Vagina (tissue), 2 donors: ENCODE data around the gene SIGLEC11. TPM values are rescaled to one million over a fixed set of nuclear protein-coding genes. Genes with fewer than 3 reads are reported as not detected.

ENCODE experiments used
- DNase-seq, 2 donors: peaks; one replicate each; pipeline ENCODE4 v3.0.0-alpha.2; 2017; ENCODE audit errors: extremely low spot score in 2 of 2
- H3K27ac ChIP-seq: fragments of 200-600 bp; sonication (generic); one replicate; pipeline ENCODE4 v1.5.1; 2019
- H3K27me3 ChIP-seq: fragments of 200-600 bp; sonication (generic); one replicate; pipeline ENCODE4 v1.5.1; 2019
- H3K36me3 ChIP-seq, 2 donors: fragments of 200-600 bp; sonication (generic); one replicate each; pipeline ENCODE4 v1.5.1; 2017 to 2019
- H3K4me1 ChIP-seq: fragments of 200-600 bp; sonication (generic); one replicate; pipeline ENCODE4 v1.5.1; 2019
- H3K4me3 ChIP-seq, 2 donors: fragments of 200-600 bp; sonication (generic); 1 replicate in 1 of 2; 2 replicates in 1 of 2; pipeline ENCODE4 v1.5.1; 2016 to 2019
- H3K9me3 ChIP-seq: fragments of 200-600 bp; sonication (generic); one replicate; pipeline ENCODE4 v1.5.1; 2019
- POLR2A ChIP-seq, 2 donors: fragments of 450-650 bp; IDR thresholded peaks; one replicate each; pipeline ENCODE4 v1.6.1; 2017; ENCODE audit warnings: antibody characterized with exemption in 2 of 2, mild to moderate bottlenecking in 2 of 2, moderate library complexity in 2 of 2
- POLR2AphosphoS5 ChIP-seq, 2 donors: sonication (generic); formaldehyde crosslinking; IDR thresholded peaks; one replicate each; pipeline ENCODE4 v1.9.0; 2017; ENCODE audit warnings: antibody characterized with exemption in 2 of 2, mild to moderate bottlenecking in 2 of 2, low read depth in 1 of 2; ENCODE audit not compliant: insufficient read depth in 1 of 2
- intact Hi-C: fragments of 100-400 bp; cut with DNase I; formaldehyde crosslinking; loops from one replicate; pipeline ENCODE4 v1.15.1; 2023
- total RNA-seq: library from RNA; depleted of rRNA; stranded (reverse); fragments of >200 nt; gene quantifications from one replicate; pipeline ENCODE4 v1.2.3, GENCODE V29; 2016
- TF ChIP-seq, protein P1 (sequence below), 3 experiments: fragments of 450-650 bp in 2 of 3; fragments of 200-600 bp in 1 of 3; sonication (generic) in 1 of 3; IDR thresholded peaks; one replicate each; pipeline ENCODE4 v1.5.1; 2017 to 2019; ENCODE audit warnings: antibody characterized with exemption in 3 of 3, mild to moderate bottlenecking in 2 of 3, moderate library complexity in 2 of 3

SIGLEC11 gene
- total RNA-seq, 1 donor from 2014 or later: 4.4 TPM

DNA sequence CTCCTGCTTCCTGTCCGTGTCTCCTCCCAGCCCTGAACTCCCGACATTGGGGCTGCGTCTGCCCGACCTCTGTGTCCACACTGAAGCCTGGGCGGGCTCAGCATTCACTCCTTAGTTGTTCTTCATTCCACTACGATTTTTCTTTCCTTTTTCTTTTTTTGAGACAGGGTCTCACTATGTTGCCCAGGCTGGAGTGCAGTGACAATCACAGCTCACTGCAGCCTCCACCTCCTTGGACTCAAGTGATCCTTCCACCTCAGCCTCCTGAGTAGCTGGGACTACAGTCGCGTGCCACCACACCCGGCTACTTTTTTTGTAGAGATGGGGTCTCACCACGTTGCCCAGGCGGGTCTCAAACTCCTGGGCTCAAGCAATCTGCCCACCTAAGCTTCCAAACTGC lies 23.5 kb upstream of the SIGLEC11 start:
- H3K9me3 ChIP-seq: no peaks in the 10 kb centered on the region
- peaks cover 0 to 45% of the 10 kb centered on the region in 2 donors for H3K36me3 ChIP-seq
- TF ChIP-seq POLR2AphosphoS5 (IDR thresholded peaks at IDR 0.05; ENCODE audit: insufficient read depth in 1 of 2, low read depth in 1 of 2) (no peak), POLR2A (IDR thresholded peaks at IDR 0.05) (no peak)
- TF ChIP-seq, protein P1, sequence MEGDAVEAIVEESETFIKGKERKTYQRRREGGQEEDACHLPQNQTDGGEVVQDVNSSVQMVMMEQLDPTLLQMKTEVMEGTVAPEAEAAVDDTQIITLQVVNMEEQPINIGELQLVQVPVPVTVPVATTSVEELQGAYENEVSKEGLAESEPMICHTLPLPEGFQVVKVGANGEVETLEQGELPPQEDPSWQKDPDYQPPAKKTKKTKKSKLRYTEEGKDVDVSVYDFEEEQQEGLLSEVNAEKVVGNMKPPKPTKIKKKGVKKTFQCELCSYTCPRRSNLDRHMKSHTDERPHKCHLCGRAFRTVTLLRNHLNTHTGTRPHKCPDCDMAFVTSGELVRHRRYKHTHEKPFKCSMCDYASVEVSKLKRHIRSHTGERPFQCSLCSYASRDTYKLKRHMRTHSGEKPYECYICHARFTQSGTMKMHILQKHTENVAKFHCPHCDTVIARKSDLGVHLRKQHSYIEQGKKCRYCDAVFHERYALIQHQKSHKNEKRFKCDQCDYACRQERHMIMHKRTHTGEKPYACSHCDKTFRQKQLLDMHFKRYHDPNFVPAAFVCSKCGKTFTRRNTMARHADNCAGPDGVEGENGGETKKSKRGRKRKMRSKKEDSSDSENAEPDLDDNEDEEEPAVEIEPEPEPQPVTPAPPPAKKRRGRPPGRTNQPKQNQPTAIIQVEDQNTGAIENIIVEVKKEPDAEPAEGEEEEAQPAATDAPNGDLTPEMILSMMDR (IDR thresholded peaks at IDR 0.05): no peak
- H3K27ac ChIP-seq: no peak overlapping the region
- no peaks in the 10 kb centered on the region for H3K4me1 ChIP-seq
- H3K4me3 ChIP-seq: no peak overlapping the region
- intact Hi-C loops: loop anchor here (5.0 kb wide), 1 partner anchor 47 kb away; no protein-coding TSS in a partner anchor
- DNase-seq: no peak
- no peaks in the 10 kb centered on the region for H3K27me3 ChIP-seq

DNA sequence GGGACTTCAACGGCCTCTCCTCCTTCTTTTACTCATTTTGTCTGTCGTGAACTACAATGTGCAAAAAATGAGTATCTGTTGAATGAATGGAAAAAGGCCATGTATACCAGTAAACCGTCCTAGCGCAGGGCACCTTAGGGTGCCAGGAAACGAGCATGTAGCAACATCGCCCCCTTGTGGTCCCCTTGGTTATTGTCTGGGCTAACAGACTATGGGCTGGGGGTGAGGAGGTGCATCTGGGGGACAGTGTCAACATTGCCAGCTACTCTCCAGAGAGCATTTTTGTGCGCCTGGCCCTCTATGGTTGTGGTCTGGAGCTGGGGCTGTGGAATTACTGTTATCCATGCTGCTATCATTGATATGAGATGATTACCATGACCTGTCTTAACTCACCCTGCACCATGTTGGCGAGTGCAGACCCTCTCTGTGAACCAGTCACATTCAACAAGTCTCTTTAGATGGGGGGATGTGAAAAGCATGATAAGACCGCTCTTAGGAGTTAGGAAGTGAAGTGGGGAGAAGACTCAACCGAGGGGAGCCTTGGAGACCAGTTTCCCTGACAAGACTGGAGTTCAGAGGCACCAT lies 22.8 kb upstream of the SIGLEC11 start:
- no peaks in the 10 kb centered on the region for H3K4me1 ChIP-seq
- H3K27me3 ChIP-seq: no peaks in the 10 kb centered on the region
- intact Hi-C loops: loop anchor here (5.0 kb wide), 1 partner anchor 46 kb away; no protein-coding TSS in a partner anchor
- H3K9me3 ChIP-seq: no peaks in the 10 kb centered on the region
- H3K27ac ChIP-seq: no peak overlapping the region
- H3K36me3 ChIP-seq: peaks cover 0 to 42% of the 10 kb centered on the region in 2 donors
- no peak overlapping the region for H3K4me3 ChIP-seq
- no peak for TF ChIP-seq POLR2AphosphoS5 (IDR thresholded peaks at IDR 0.05; ENCODE audit: insufficient read depth in 1 of 2, low read depth in 1 of 2)
- TF ChIP-seq, protein P1 (IDR thresholded peaks at IDR 0.05): peak; percentile 53 to 59 (median 57)
- no peak for DNase-seq

DNA sequence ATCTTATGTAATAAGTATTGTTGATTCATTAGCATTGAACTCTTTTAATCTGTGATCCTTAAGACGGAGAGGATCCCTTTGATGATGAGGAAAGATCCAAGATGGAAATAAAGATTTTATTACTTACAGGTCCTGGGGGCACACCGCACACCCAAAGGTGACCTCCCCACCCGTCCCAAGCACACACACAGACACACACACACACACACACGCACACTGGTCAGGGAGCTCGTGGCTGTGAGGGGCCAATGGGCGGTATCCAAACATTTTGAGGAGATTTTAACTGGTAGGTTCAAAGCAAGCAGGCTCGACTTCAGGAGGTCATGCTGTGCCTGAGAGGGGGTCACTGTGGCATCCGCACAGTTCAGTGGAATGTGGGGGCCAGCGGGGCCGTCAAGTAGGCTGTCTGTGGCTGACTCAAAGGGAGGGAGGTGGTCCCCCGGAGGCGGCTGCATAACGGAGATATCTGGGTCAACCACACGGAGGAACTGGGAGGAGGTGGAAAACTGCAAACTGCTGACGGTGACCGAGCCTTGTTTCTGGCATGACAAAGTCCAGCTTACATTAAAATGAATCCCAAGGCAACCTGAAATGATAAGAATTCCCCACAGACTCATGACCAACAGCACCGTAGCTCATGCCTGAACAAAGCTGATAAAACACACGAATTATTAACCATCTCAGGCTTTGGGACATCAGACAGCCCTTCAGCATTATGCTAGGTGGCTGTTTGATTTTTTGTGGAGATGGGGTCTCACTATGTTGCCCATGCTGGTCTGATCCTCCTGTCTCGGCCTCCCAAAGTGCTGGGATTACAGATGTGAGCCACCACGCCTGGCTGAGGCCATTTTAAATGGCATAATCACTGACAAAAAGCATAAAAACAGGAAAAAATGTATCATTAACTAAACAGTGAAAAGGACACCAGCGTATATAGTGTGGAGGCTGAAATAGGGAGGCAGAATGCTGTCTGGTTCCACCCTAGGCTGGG lies 20.9 kb upstream of the SIGLEC11 start:
- peaks cover 0 to 57% of the 10 kb centered on the region in 2 donors for H3K36me3 ChIP-seq
- no peaks in the 10 kb centered on the region for H3K27me3 ChIP-seq
- no peak overlapping the region for H3K4me3 ChIP-seq
- TF ChIP-seq, protein P1 (IDR thresholded peaks at IDR 0.05): no peak
- TF ChIP-seq POLR2A (IDR thresholded peaks at IDR 0.05) (no peak), POLR2AphosphoS5 (IDR thresholded peaks at IDR 0.05; ENCODE audit: insufficient read depth in 1 of 2, low read depth in 1 of 2) (no peak)
- DNase-seq: no peak
- no peaks in the 10 kb centered on the region for H3K4me1 ChIP-seq
- intact Hi-C loops: loop anchor here (5.0 kb wide), 1 partner anchor 45 kb away; no protein-coding TSS in a partner anchor
- H3K9me3 ChIP-seq: no peaks in the 10 kb centered on the region
- H3K27ac ChIP-seq: no peak overlapping the region

DNA sequence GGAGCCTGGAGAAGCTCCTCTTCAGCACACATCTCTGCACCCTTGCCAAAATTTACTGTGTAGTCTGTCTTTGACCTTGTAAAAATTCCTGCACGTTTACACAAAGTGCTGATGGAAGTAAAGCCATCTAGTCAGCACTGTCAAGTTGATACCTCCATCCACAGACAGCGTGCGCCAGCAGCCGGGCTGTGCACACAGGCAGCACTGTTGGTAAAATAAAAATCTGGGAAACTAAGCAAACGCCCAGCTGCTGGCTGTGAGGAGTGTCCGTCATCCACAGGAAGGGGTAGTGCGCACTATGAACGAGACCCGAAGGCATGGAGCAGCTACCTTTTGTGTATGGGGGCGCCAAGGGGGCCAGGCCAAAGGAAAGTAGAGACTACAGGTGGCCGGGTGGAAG lies 17.4 kb upstream of the SIGLEC11 start:
- Histone ChIP-seq H3K4me3 (no peak overlapping the region), H3K27me3 (no peaks in the 10 kb centered on the region), H3K4me1 (no peaks in the 10 kb centered on the region), H3K27ac (no peak overlapping the region), H3K36me3 (peaks cover 7 to 41% of the 10 kb centered on the region in 2 donors), H3K9me3 (no peaks in the 10 kb centered on the region)
- TF ChIP-seq POLR2AphosphoS5 (IDR thresholded peaks at IDR 0.05; ENCODE audit: insufficient read depth in 1 of 2, low read depth in 1 of 2) (no peak), POLR2A (IDR thresholded peaks at IDR 0.05) (no peak)
- TF ChIP-seq, protein P1 (IDR thresholded peaks at IDR 0.05): no peak
- no peak for DNase-seq
- intact Hi-C loops: no loop called here
